ENCODE results near the gene RPL7A. TPM values are rescaled to one million over a fixed set of nuclear protein-coding genes. Genes with fewer than 3 reads are reported as not detected.

Gene RPL7A
- total and polyA plus RNA-seq, 2 of the 13 experiments (the other 11 are each of a cell fraction or from before 2014, with no cell fraction given) = 2,401 to 2,938 TPM

- TF ChIP-seq GFI1 (CRISPR knock-in tag; IDR thresholded peaks at IDR 0.05; ENCODE audit: borderline replicate concordance) = no peak
- TF ChIP-seq KMT2B (CRISPR knock-in tag; IDR thresholded peaks at IDR 0.05) = no peak
- TF ChIP-seq, protein P1, sequence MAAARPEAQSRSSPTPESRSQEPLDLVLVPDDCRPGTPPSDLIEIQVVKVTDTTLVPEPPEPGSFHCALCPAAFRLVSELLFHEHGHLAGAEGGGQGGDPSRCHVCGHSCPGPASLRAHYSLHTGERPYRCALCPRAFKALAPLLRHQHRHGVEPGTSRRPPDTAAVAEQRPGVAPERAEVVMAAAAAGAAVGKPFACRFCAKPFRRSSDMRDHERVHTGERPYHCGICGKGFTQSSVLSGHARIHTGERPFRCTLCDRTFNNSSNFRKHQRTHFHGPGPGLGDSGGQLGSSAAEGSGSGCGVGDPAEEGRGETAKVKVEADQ (CRISPR knock-in tag; IDR thresholded peaks at IDR 0.05; ENCODE audit: borderline replicate concordance) = no peak
- no peak for TF ChIP-seq PAX8 (CRISPR knock-in tag; IDR thresholded peaks at IDR 0.05; ENCODE audit: borderline replicate concordance)
- no peak for TF ChIP-seq FOXM1 (CRISPR knock-in tag; IDR thresholded peaks at IDR 0.05)
- TF ChIP-seq ZNF800 (CRISPR knock-in tag; IDR thresholded peaks at IDR 0.05) = no peak; the same call in 1 of the 2 replicates
- TF ChIP-seq, protein P2, sequence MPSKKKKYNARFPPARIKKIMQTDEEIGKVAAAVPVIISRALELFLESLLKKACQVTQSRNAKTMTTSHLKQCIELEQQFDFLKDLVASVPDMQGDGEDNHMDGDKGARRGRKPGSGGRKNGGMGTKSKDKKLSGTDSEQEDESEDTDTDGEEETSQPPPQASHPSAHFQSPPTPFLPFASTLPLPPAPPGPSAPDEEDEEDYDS (CRISPR knock-in tag; IDR thresholded peaks at IDR 0.05) = no peak
- no peak for TF ChIP-seq TERF1 (CRISPR knock-in tag; IDR thresholded peaks at IDR 0.05)
- TF ChIP-seq HES4 (CRISPR knock-in tag; IDR thresholded peaks at IDR 0.05; ENCODE audit: borderline replicate concordance) = no peak
- TF ChIP-seq PPARG (CRISPR knock-in tag; conservative IDR thresholded peaks at IDR 0.05) = no peak
- no peak for TF ChIP-seq ZNF451 (CRISPR knock-in tag; IDR thresholded peaks at IDR 0.05)
- no peak for TF ChIP-seq PCBP1 (IDR thresholded peaks at IDR 0.05; ENCODE audit: borderline replicate concordance, low read depth, low read length)
- TF ChIP-seq, protein P3, sequence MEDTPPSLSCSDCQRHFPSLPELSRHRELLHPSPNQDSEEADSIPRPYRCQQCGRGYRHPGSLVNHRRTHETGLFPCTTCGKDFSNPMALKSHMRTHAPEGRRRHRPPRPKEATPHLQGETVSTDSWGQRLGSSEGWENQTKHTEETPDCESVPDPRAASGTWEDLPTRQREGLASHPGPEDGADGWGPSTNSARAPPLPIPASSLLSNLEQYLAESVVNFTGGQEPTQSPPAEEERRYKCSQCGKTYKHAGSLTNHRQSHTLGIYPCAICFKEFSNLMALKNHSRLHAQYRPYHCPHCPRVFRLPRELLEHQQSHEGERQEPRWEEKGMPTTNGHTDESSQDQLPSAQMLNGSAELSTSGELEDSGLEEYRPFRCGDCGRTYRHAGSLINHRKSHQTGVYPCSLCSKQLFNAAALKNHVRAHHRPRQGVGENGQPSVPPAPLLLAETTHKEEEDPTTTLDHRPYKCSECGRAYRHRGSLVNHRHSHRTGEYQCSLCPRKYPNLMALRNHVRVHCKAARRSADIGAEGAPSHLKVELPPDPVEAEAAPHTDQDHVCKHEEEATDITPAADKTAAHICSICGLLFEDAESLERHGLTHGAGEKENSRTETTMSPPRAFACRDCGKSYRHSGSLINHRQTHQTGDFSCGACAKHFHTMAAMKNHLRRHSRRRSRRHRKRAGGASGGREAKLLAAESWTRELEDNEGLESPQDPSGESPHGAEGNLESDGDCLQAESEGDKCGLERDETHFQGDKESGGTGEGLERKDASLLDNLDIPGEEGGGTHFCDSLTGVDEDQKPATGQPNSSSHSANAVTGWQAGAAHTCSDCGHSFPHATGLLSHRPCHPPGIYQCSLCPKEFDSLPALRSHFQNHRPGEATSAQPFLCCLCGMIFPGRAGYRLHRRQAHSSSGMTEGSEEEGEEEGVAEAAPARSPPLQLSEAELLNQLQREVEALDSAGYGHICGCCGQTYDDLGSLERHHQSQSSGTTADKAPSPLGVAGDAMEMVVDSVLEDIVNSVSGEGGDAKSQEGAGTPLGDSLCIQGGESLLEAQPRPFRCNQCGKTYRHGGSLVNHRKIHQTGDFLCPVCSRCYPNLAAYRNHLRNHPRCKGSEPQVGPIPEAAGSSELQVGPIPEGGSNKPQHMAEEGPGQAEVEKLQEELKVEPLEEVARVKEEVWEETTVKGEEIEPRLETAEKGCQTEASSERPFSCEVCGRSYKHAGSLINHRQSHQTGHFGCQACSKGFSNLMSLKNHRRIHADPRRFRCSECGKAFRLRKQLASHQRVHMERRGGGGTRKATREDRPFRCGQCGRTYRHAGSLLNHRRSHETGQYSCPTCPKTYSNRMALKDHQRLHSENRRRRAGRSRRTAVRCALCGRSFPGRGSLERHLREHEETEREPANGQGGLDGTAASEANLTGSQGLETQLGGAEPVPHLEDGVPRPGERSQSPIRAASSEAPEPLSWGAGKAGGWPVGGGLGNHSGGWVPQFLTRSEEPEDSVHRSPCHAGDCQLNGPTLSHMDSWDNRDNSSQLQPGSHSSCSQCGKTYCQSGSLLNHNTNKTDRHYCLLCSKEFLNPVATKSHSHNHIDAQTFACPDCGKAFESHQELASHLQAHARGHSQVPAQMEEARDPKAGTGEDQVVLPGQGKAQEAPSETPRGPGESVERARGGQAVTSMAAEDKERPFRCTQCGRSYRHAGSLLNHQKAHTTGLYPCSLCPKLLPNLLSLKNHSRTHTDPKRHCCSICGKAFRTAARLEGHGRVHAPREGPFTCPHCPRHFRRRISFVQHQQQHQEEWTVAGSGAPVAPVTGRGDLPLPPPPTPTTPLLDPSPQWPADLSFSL (CRISPR knock-in tag; IDR thresholded peaks at IDR 0.05) = no peak
- no peak for TF ChIP-seq HIVEP1 (CRISPR knock-in tag; IDR thresholded peaks at IDR 0.05)
- TF ChIP-seq NFATC3 (CRISPR knock-in tag; IDR thresholded peaks at IDR 0.05) = no peak
- no peak for TF ChIP-seq SMARCC2 (IDR thresholded peaks at IDR 0.05)
- TF ChIP-seq SUZ12 (IDR thresholded peaks at IDR 0.05; ENCODE audit: low read depth, low read length) = no peak
- no peak for TF ChIP-seq KLF15 (CRISPR knock-in tag; IDR thresholded peaks at IDR 0.05; ENCODE audit: borderline replicate concordance)
Observed at GRCh38 chr9:133347515-133347984, 468 bp upstream of the RPL7A start (continued).

Measured in HepG2 (cell line).